Activated T-cell treated with anti-CD3 and anti-CD28 coated beads, Interleukin-2, amount 50 U/mL, for 4 hours (primary cell): ENCODE measurements around the gene UBAC2. TPM values are rescaled to one million over a fixed set of nuclear protein-coding genes. Genes with fewer than 3 reads are reported as not detected.
A peak's percentile ranks its signal among the peaks of the same experiment; 100 is the strongest.

Experiments
- ATAC-seq, 2 donors: fragments of 200-7000 bp; cut with Tn5 transposase; one replicate each; pipeline ENCODE4 v1.10.0; 2021
- DNase-seq: peaks from one replicate; pipeline ENCODE4 v3.0.0-alpha.2; 2020
- H3K27me3 Mint-ChIP-seq: one replicate; pipeline ENCODE4 v1.8.0; 2021; ENCODE audit warnings: low read depth, mixed read lengths
- H3K36me3 Mint-ChIP-seq: one replicate; pipeline ENCODE4 v1.8.0; 2022; ENCODE audit warnings: mixed read lengths; ENCODE audit not compliant: insufficient read depth
- H3K4me1 Mint-ChIP-seq: one replicate; pipeline ENCODE4 v1.8.0; 2021; ENCODE audit warnings: low read depth, mixed read lengths
- H3K4me3 Mint-ChIP-seq: one replicate; pipeline ENCODE4 v1.8.0; 2021; ENCODE audit warnings: mild to moderate bottlenecking, moderate library complexity, mixed read lengths
- H3K9me3 Mint-ChIP-seq: one replicate; pipeline ENCODE4 v1.8.0; 2021; ENCODE audit warnings: mixed read lengths
- total RNA-seq, 3 donors: library from RNA; stranded (reverse); gene quantifications; one replicate each; pipeline ENCODE4 v1.2.1, GENCODE V29; 2021

The UBAC2 gene
- 10 to 100 TPM; 48.5 to 50.4 (median 49.1) TPM for total RNA-seq

GRCh38 chr13:99200432-99201167 is at the start of gene UBAC2:
Gene UBAC2, plus strand, starts transcription at chr13:99200854. Its CDS starts 55 bp downstream, at chr13:99200909.
- Mint-ChIP-seq H3K36me3 (peaks cover 9% of the 10 kb centered on the region), H3K4me1 (peaks cover 65% of the 10 kb centered on the region), H3K4me3 (peak within 1 kb of the TSS; percentile 90), H3K9me3 (no peaks in the 10 kb centered on the region), H3K27me3 (no peaks in the 10 kb centered on the region)
- ATAC-seq (peak; percentile 78 to 85), DNase-seq (peak; percentile 96)

DNA sequence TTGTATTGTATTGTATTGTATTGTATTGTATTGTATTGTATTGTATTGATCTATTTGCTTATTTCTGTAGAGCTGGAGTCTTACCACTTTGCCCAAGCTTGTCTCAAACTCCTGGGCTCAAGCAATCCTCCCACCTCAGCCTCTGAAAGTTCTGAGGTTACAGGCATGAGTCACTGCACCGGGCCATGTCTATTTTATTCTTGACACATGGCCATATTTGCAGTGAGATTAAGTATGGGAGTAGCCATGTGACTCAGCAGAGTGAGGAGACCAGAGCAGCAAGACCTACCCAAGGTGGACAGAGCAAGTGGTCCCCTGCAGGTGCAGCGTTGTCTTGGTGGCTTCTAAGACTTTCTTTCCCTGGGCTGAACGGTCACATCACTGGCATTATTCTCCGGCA is 49.1 kb upstream of the UBAC2 start:
- H3K4me3 Mint-ChIP-seq = no peak overlapping the region
- no peaks in the 10 kb centered on the region for H3K9me3 Mint-ChIP-seq
- H3K36me3 Mint-ChIP-seq = no peaks in the 10 kb centered on the region
- no peaks in the 10 kb centered on the region for H3K27me3 Mint-ChIP-seq
- peaks cover 3% of the 10 kb centered on the region for H3K4me1 Mint-ChIP-seq
- ATAC-seq (peak; percentile 48 to 58), DNase-seq (no peak)

DNA sequence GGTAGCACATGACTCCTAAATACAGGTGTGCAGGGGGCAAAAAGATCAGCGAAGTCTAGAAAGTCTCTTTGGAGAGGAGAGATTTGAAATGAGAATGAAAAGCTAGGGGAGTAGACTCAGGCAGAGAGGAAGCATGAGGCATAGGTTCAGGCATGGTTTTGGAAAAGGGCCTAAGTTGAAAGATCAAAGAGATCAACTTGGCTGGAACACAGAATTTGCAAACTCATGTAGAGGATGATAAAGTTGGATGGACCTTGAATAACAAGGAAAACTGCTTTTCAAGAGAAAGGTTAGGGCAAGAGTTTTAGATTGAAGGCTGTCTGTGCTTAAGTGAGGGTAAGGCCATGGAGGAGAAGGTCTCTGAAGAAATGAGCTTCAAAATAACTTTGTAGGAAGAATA is 47.4 kb upstream of the UBAC2 start:
- H3K4me3 Mint-ChIP-seq = no peak overlapping the region
- peaks cover 3% of the 10 kb centered on the region for H3K4me1 Mint-ChIP-seq
- no peaks in the 10 kb centered on the region for H3K9me3 Mint-ChIP-seq
- no peaks in the 10 kb centered on the region for H3K36me3 Mint-ChIP-seq
- DNase-seq = no peak
- ATAC-seq = no peak
- no peaks in the 10 kb centered on the region for H3K27me3 Mint-ChIP-seq

DNA sequence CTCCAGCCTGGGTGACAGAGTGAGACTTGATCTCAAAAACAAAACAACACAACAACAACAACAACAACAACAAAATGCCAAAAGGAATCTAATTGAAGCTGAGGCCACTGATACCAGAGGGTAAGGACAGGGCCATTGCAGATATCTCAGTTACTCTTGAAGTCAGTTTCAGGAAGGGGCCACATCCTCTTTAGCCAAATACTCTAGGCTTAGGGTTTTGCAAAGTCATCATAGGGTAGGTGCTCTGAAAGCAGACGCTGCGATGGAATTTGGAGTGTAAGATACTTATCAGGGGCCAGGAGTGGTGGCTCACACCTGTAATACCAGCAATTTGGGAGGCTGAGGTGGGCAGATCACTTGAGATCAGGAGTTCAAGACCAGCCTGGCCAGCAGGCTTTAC is 46.6 kb upstream of the UBAC2 start:
- Mint-ChIP-seq H3K4me3 (no peak overlapping the region), H3K4me1 (peaks cover 3% of the 10 kb centered on the region), H3K27me3 (no peaks in the 10 kb centered on the region), H3K9me3 (no peaks in the 10 kb centered on the region), H3K36me3 (no peaks in the 10 kb centered on the region)
- ATAC-seq (no peak), DNase-seq (no peak)

- no peaks in the 10 kb centered on the region for H3K27me3 Mint-ChIP-seq
- H3K36me3 Mint-ChIP-seq = no peaks in the 10 kb centered on the region
- ATAC-seq (no peak), DNase-seq (no peak)
- H3K4me1 Mint-ChIP-seq = peaks cover 3% of the 10 kb centered on the region
- no peak overlapping the region for H3K4me3 Mint-ChIP-seq
- H3K9me3 Mint-ChIP-seq = no peaks in the 10 kb centered on the region
Measured at GRCh38 chr13:99155821-99156220, 44.8 kb upstream of the UBAC2 start.

GRCh38 chr13:99157046-99157445 is 43.6 kb upstream of the UBAC2 start:
- Mint-ChIP-seq H3K4me1 (no peaks in the 10 kb centered on the region), H3K4me3 (no peak overlapping the region), H3K27me3 (no peaks in the 10 kb centered on the region), H3K36me3 (no peaks in the 10 kb centered on the region), H3K9me3 (no peaks in the 10 kb centered on the region)
- no peak for ATAC-seq
- no peak for DNase-seq

DNA sequence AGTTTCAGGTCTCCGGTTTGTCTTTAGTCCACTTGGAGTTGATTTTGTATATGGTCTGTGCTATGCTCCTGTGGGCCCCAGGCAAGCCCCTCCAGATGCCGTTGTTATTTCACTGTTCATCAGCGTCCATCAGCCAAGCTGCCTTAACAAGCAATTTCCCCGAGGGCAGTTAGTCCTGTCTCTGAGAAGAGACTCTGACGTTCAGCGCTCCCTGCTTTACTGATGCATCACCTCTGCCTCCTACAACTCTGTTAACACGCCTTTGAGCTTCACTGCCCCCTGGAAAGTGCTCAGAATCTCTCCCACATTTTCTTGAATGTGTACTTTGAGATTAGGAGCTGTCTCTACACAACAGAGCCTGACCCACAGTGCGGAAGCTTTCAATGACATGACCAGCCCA is 41.8 kb upstream of the UBAC2 start:
- H3K9me3 Mint-ChIP-seq = no peaks in the 10 kb centered on the region
- no peak overlapping the region for H3K4me3 Mint-ChIP-seq
- no peaks in the 10 kb centered on the region for H3K4me1 Mint-ChIP-seq
- no peaks in the 10 kb centered on the region for H3K36me3 Mint-ChIP-seq
- H3K27me3 Mint-ChIP-seq = no peaks in the 10 kb centered on the region
- ATAC-seq = no peak
- DNase-seq = no peak

DNA sequence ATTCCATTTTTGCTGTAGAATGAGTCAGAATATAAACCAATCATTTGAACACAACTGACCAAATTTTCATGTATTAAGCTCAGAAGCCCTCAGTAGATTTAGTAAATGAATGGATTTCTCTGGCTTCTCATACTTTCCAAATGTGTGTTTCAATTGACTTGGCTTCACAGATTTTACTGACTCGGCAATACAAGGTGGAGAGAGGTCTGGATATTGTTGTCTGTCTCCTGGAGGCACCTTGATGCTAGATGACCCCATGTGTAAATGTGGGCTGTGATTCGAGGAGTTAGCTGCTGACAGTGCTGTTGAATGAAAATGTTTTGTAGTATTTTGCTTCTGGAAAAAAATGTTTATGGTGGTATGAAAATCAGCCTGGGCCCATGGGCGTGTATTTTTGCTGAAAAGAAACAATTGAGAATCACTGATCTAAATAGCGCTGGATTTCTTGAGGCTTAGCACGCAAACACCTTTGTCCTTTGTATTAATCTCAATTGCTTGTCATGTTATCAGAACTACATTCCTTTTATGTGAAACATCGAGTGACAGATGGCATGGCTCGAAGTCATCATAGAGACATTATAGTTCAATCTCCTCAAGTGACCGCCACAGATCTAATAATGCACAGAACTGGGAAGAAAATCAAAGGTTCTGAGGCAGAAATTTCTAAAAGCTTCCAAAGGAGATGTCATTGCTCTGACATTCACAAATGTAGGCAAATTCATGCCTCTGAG is 41.2 kb upstream of the UBAC2 start:
- Mint-ChIP-seq H3K4me3 (no peak overlapping the region), H3K4me1 (no peaks in the 10 kb centered on the region), H3K9me3 (no peaks in the 10 kb centered on the region), H3K36me3 (no peaks in the 10 kb centered on the region), H3K27me3 (no peaks in the 10 kb centered on the region)
- ATAC-seq (no peak), DNase-seq (no peak)

GRCh38 chr13:99160415-99160814 is 40.2 kb upstream of the UBAC2 start:
- no peak for DNase-seq
- H3K9me3 Mint-ChIP-seq = no peaks in the 10 kb centered on the region
- no peak overlapping the region for H3K4me3 Mint-ChIP-seq
- no peaks in the 10 kb centered on the region for H3K36me3 Mint-ChIP-seq
- ATAC-seq = no peak
- no peaks in the 10 kb centered on the region for H3K4me1 Mint-ChIP-seq
- no peaks in the 10 kb centered on the region for H3K27me3 Mint-ChIP-seq

- DNase-seq (no peak), ATAC-seq (no peak)
- no peaks in the 10 kb centered on the region for H3K9me3 Mint-ChIP-seq
- H3K36me3 Mint-ChIP-seq = no peaks in the 10 kb centered on the region
- H3K4me3 Mint-ChIP-seq = no peak overlapping the region
- no peaks in the 10 kb centered on the region for H3K27me3 Mint-ChIP-seq
- H3K4me1 Mint-ChIP-seq = no peaks in the 10 kb centered on the region
Measured at GRCh38 chr13:99161512-99161911, 39.1 kb upstream of the UBAC2 start.

- H3K27me3 Mint-ChIP-seq = no peaks in the 10 kb centered on the region
- ATAC-seq = no peak
- no peaks in the 10 kb centered on the region for H3K9me3 Mint-ChIP-seq
- H3K36me3 Mint-ChIP-seq = no peaks in the 10 kb centered on the region
- no peak overlapping the region for H3K4me3 Mint-ChIP-seq
- no peak for DNase-seq
- H3K4me1 Mint-ChIP-seq = no peaks in the 10 kb centered on the region
Measured at GRCh38 chr13:99162567-99163361, 37.9 kb upstream of the UBAC2 start.

DNA sequence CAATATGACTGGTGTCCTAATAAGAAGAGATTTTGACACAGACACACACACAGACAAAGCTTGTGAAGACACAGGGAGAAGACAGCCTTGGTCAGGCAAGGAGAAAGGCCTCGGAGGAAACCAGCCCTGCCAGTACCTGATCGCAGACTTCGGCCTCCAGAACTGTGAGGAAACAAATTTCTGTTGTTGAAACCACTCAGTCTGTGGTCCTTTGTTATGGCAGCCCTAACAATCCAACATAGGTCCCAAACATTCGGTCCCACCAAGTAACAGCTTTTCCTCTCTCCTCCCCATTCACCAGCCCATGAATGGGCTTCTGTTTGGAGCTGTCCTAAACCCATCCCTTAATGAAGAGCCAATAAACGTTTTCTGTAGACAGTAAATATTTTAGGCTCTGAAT is 36.4 kb upstream of the UBAC2 start:
- no peaks in the 10 kb centered on the region for H3K9me3 Mint-ChIP-seq

GRCh38 chr13:99165753-99166587 is 34.7 kb upstream of the UBAC2 start:
- ATAC-seq (no peak), DNase-seq (no peak)
- Mint-ChIP-seq H3K4me1 (no peaks in the 10 kb centered on the region), H3K27me3 (no peaks in the 10 kb centered on the region), H3K36me3 (no peaks in the 10 kb centered on the region), H3K4me3 (no peak overlapping the region), H3K9me3 (no peaks in the 10 kb centered on the region)

More for the DNA sequence above, 36.4 kb upstream of the UBAC2 start:
- DNase-seq (no peak), ATAC-seq (no peak)
- Mint-ChIP-seq H3K4me3 (no peak overlapping the region), H3K27me3 (no peaks in the 10 kb centered on the region), H3K36me3 (no peaks in the 10 kb centered on the region), H3K4me1 (no peaks in the 10 kb centered on the region)

GRCh38 chr13:99172951-99173350 is 27.7 kb upstream of the UBAC2 start:
- H3K9me3 Mint-ChIP-seq = no peaks in the 10 kb centered on the region
- H3K4me3 Mint-ChIP-seq = no peak overlapping the region

More at GRCh38 chr13:99172951-99173350, 27.7 kb upstream of the UBAC2 start:
- Mint-ChIP-seq H3K27me3 (no peaks in the 10 kb centered on the region), H3K4me1 (peaks cover 12% of the 10 kb centered on the region), H3K36me3 (no peaks in the 10 kb centered on the region)
- DNase-seq (no peak), ATAC-seq (no peak)
